SHP77 treated with DMSO at 0.1 percent for 48 hours (cell line): ENCODE measurements around the gene EXOC6B.
A peak's percentile ranks its signal among the peaks of the same experiment; 100 is the strongest.
"Not testable (repeated sequence)": the region's sequence is repeated elsewhere in the genome, so short reads cannot be mapped to it uniquely, and the experiment has no call there.

ENCODE experiments used
- DNase-seq: peaks from one replicate; lab custom pipeline; 2025; lab: John Stamatoyannopoulos, UW

Gene EXOC6B

DNA sequence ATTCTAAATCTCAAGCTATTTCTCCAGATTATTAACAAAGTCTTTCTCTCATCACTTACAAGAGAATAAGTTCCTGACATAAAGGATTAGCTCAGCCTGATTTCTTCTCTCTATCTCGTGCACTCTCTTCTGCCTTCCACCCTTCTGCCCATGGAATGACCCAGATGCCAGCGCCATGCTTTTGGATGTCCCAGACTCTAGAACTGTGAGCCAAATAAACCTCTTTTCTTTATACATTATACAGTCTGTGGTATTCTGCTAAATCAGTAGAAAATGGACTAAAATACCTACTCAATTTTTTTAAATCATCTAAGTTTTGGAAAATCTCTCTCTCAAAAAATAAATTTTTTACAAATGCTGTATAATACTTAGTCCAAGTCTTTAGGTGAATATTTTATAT lies 218.6 kb downstream of the EXOC6B start:
- no peak for DNase-seq

DNA sequence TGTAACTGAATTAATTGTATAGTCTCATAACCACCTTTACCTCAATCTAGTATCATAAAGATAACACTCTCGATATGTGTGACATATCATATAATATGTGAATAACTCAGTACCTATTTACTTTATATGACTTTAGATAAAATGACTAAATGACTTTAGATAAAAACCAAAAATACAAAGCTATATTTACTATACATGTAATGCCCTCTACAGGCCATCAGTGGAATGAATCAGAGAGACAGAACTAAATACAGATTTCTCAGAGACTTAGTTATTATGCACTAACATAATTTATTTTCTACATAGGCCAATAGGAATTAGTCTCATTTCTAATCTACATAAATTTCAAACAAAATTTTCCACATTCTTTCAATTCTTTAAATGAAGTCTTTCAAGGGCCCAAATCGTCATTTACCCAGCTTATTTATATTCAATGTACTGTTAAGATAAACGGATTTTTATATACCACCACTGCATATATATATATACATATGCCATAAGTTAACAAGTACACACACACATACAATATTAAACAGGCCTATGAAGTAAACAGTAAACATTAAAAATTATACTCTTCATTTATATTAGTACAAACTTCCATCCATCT lies 219.9 kb downstream of the EXOC6B start:
- no peak for DNase-seq

DNA sequence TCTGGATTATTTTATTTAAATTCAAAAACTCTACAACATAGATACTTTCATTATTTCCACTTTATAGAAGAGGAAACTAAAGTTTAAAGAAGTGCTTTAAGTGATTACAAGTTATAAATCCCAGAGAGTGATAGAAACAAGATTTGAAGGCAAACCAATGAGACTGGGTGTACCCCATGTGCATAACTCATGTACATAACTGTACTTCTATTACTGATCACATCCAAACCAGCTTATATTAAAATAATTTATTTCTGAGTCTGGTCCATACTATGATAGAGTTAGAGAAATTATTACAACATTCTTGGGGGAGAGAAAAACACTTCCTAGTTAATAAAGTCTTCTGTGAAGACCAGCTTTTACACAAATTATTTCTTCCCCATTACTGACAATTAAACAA lies 221.4 kb downstream of the EXOC6B start:
- no peak for DNase-seq

- no peak for DNase-seq
These were observed 222.4 kb downstream of the EXOC6B start for GRCh38 chr2:72603481-72603880.

DNA sequence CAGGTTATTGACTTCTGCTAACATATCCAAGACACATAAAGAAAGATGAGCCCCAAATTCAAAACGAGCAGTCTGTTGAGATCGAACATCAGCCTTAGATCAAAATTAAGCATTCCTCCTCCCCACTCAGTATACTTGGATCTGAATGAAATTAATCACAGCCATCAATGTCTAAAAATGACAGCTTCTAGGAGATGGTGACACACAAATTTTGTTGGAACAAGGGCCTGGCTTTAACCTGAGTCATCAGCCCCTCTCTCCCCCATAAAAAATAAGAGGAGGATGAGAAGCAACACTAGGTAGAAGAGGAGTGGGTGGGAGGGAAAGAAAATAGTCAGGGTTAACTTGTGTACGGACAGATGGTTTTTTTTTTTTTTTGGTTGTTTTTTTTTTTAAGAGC lies 223.1 kb downstream of the EXOC6B start:
- no peak for DNase-seq

DNA sequence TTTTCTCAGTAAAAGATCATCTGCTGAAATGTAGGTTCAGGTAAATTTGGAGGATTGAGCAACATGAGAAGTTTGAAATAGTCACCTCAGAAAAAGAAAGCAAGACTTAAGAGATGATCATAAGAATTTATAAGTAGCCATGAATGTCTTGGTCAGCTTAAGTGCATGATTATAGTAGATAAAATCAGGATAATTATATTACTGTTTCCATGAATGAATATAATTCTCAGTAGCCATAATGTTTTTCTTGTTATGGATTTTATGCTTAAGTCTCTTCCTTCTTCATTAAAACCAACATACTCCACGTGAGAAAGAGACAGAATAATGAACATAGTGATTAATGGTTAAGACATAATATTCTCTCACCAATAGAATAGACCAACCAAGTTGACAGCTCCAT lies 223.7 kb downstream of the EXOC6B start:
- DNase-seq, result no peak

- not testable (repeated sequence) for DNase-seq
These were observed 242.0 kb downstream of the EXOC6B start for GRCh38 chr2:72583836-72584235.

DNA sequence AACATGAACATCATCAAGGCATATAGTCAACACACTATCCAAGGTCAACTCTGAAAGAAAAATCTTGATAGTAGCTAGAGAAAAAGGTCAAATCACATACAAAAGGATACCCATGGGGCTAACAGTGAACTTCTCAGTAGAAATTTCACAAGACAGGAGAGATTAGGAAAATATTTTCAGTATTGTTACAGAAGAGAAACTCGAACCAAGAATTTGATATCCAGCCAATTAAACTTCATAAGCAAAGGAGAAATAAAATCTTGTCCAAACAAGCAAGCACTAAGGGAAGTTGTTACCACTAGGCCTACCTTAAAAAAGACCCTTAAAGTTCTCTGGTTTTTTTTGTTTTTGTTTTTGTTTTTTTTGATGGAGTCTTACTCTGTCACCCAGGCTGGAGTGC lies 242.5 kb downstream of the EXOC6B start:
- no peak for DNase-seq

- no peak for DNase-seq
These were observed 244.2 kb downstream of the EXOC6B start for GRCh38 chr2:72581560-72582181.

DNA sequence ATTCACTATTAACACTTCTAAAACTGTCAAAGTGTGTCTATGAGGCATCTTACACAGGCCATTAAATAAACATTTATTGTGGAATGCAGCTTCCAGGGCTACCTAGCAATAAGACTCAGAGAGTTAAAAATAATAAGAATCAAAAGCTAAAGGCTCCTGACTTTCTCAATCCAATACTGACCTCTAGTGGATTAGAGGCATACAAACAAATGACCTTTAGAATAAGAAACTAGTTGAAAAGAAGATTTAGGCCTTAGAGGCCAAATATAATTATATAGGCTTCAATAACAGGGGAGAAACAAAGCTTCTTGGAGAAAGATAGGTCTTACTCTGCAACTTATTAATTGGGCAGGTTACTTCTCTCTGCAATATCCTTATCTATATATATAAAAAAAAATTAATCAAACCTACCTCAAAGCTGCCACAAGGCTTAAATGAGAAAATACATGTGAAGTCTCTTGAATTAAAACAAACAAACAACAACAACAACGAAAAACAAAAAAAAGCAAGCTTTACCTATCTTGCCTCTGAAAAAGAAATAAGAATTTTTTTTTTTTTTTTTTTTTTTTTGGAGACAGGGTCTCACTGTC lies 246.1 kb downstream of the EXOC6B start:
- DNase-seq, result peak; percentile 22

DNA sequence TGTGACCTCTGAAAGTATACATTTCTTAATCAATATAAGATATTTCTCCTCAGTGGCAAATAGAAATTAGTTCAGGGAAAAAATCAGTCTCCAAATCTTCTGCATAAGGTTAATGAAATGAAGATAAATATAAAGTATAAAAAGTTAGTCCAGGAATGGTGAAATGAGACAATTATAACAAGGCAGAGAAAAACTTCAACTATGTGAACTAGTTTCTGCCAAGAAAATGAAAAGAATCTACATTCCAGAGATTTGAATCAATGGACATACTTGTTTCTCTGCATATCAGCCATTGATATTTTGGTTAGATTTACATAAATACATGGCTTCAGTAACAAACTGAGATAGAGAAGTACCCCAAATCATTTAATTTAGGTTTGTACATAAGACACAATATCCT lies 249.0 kb downstream of the EXOC6B start:
- DNase-seq, result no peak

- no peak for DNase-seq
These were observed 249.4 kb downstream of the EXOC6B start for GRCh38 chr2:72576459-72576858.

DNA sequence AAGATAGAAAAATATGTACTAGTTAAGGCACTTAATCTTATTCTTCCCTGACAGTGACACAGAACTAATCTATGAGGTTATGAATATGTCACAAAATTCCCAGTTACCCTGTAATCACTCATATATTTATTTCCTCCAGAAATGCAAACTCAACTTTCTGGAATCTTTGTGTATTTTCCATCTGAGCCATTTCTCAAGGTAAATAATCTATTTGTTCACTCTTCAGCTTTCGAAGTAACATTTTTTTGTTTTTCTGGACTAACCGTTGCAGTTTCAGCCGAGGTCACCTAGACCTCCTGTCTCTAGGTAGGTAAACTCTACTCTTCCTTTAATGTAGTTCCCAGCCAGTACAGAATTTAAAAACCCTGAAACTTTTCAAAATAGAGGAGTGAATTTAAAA lies 250.9 kb downstream of the EXOC6B start:
- no peak for DNase-seq

- DNase-seq, result no peak
These were observed 252.6 kb downstream of the EXOC6B start for GRCh38 chr2:72573232-72573631.

GRCh38 chr2:72572501-72572900 lies 253.3 kb downstream of the EXOC6B start:
- no peak for DNase-seq

DNA sequence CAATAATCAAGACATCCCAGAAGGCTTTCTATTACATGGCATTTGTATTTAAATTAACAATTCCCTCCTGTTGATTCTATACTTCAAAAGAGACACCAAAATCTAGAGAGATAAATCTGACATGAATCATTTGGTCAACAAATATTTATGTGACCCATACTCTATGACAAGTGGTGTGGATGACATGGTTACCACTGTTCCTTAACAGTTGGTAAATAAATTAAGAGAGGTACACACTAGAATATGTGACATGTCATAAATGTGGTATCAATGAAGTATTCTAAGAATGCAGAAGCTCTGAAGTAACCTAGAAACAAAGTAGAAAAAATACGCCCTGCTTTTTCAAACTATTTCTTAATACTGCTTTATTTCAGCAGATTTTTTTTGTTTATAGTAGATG lies 255.4 kb downstream of the EXOC6B start:
- no peak for DNase-seq

DNA sequence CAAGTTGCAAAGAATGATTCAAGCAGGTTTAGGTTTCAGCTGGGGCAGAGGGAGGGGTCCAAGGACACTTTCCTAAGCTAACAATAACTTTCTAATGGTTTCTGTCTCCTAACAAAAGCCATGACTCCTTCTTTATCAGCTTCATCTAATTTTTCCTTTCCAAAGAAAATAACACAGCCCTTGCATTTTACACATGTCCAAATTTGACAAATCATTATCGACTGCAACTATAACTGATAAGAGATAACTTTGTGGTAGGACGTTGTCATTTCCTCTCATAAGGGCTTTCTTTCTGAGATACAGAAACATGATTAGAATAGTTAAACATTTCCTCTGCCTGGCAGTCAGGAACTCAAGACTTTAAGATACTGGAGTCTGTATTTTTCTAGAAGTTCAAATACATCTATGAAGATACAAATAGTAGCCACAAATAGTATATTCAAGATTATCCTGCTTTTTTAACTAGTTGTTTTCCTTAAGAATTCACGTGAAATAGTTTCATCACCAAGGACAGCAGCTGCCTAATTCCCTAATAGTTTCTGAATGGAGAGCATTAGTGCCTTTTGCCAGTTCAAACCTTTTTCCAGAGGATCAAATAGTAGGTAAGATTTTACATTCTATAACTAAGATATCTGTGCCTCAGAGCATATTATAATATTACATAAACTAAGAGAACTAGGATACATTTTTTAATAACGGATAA lies 263.2 kb downstream of the EXOC6B start:
- no peak for DNase-seq

DNA sequence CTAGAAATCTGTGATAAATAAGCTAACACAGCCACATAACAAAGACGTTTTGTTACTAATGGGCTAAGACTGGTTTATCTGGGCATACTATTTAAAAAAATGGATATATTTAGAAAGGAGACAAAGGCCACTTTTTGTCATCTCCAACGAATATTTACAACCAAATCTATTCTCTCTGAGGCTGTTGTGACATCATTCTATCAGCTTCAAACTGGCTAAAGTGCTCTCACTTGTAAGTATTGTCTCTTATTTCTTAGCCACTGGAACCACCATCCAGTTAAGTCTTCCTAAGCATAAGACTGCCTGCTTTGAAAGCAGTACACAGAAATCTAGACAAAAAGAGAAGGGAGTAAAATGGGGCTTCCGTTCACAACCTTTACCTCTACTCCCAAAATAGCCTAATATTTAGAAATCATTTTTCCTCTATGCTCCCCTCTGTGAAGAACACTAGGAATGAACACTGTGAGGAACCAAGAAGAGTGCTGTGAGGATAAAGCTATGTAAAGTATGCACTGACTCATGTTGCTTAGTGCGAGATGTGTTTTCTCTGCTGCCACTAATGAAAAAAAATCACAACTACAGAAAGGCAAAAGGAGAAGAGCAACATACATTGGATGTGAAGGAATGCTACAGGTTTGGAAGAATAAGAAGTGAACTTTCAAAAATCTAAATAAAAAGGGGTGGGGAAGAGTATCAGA lies 264.1 kb downstream of the EXOC6B start:
- DNase-seq, result no peak

DNA sequence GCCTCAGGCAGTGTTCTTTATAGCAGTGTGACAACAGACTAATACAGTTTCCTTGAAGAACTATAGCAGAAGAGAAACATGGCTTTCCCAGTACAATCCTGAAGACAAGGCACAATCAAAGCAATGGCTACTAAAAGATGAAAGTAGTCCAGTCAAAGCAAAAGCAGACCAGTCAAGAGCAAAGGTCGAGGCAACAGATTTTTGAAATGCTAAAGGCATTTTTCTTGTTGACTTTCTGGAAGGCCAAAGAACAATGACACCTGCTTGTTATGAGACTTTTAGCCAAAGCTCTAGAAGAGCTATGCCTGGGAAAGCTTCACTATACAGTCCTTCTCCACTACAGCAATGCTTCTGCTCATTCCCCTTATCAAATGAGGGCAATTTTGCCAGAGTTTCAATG lies 269.9 kb downstream of the EXOC6B start:
- no peak for DNase-seq

DNA sequence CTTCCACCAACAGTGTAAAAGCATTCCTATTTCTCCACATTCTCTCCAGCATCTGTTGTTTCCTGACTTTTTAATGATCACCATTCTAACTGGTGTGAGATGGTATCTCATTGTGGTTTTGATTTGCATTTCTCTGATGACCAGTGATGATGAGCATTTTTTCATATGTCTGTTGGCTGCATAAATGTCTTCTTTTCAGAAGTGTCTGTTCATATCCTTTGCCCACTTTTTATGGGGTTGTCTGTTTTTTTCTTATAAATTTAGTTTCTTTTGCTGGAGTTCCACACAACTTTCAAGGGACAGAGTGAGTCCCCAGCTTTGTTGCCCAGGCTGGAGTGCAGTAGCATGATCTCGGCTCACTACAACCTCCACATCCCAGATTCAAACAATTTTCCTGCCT lies 270.5 kb downstream of the EXOC6B start:
- not testable (repeated sequence) for DNase-seq

- DNase-seq, result not testable (repeated sequence)
These were observed 270.9 kb downstream of the EXOC6B start for GRCh38 chr2:72554910-72555309.

GRCh38 chr2:72554381-72554780 lies 271.5 kb downstream of the EXOC6B start:
- no peak for DNase-seq
